HG03064 (cell line): Measurements from ENCODE around the gene TENT4B.

Source experiments
- ATAC-seq: cut with Tn5 transposase; IDR thresholded peaks from one replicate; pipeline ENCODE4 v1.9.1; 2021; ENCODE audit warnings: low read depth; ENCODE audit not compliant: unreplicated experiment

Gene TENT4B

GRCh38 chr16:50267151-50267631, 114.1 kb downstream of the TENT4B start:
- no peak for ATAC-seq

- ATAC-seq = no peak
These were observed 114.5 kb downstream of the TENT4B start for GRCh38 chr16:50267651-50268050.

- ATAC-seq = no peak
These were observed 115.2 kb downstream of the TENT4B start for GRCh38 chr16:50268352-50268751.

GRCh38 chr16:50269061-50269705, 116.1 kb downstream of the TENT4B start:
- ATAC-seq = no peak

GRCh38 chr16:50269769-50270509, 116.8 kb downstream of the TENT4B start:
- ATAC-seq = no peak

- no peak for ATAC-seq
These were observed 117.5 kb downstream of the TENT4B start for GRCh38 chr16:50270510-50271147.

GRCh38 chr16:50271148-50272041, 118.3 kb downstream of the TENT4B start:
- no peak for ATAC-seq

- no peak for ATAC-seq
These were observed 119.0 kb downstream of the TENT4B start for GRCh38 chr16:50272111-50272571.

GRCh38 chr16:50272687-50273381, 119.7 kb downstream of the TENT4B start:
- ATAC-seq = no peak

- no peak for ATAC-seq
These were observed 120.2 kb downstream of the TENT4B start for GRCh38 chr16:50273382-50273690.

GRCh38 chr16:50273888-50274325, 120.8 kb downstream of the TENT4B start:
- peak; percentile 49 for ATAC-seq

- ATAC-seq = peak; percentile 22
These were observed 121.4 kb downstream of the TENT4B start for GRCh38 chr16:50274326-50275097.

GRCh38 chr16:50275098-50275415, 122.0 kb downstream of the TENT4B start:
- ATAC-seq = no peak

GRCh38 chr16:50275428-50276325, 122.6 kb downstream of the TENT4B start:
- ATAC-seq = no peak

GRCh38 chr16:50276326-50276640, 123.2 kb downstream of the TENT4B start:
- no peak for ATAC-seq

- no peak for ATAC-seq
These were observed 123.9 kb downstream of the TENT4B start for GRCh38 chr16:50276801-50277555.

- ATAC-seq = no peak
These were observed 125.1 kb downstream of the TENT4B start for GRCh38 chr16:50278251-50278650.

- ATAC-seq = no peak
These were observed 126.4 kb downstream of the TENT4B start for GRCh38 chr16:50279504-50279865.
